GM19238 (cell line): ENCODE results near the gene RTN4R.
"Not testable (repeated sequence)": the region's sequence is repeated elsewhere in the genome, so short reads cannot be mapped to it uniquely, and the experiment has no call there.

Experiments used
- DNase-seq: peaks from one replicate; pipeline ENCODE4 v3.0.0; 2011; ENCODE audit warnings: low spot score; ENCODE audit not compliant: insufficient read length

Gene RTN4R

DNA sequence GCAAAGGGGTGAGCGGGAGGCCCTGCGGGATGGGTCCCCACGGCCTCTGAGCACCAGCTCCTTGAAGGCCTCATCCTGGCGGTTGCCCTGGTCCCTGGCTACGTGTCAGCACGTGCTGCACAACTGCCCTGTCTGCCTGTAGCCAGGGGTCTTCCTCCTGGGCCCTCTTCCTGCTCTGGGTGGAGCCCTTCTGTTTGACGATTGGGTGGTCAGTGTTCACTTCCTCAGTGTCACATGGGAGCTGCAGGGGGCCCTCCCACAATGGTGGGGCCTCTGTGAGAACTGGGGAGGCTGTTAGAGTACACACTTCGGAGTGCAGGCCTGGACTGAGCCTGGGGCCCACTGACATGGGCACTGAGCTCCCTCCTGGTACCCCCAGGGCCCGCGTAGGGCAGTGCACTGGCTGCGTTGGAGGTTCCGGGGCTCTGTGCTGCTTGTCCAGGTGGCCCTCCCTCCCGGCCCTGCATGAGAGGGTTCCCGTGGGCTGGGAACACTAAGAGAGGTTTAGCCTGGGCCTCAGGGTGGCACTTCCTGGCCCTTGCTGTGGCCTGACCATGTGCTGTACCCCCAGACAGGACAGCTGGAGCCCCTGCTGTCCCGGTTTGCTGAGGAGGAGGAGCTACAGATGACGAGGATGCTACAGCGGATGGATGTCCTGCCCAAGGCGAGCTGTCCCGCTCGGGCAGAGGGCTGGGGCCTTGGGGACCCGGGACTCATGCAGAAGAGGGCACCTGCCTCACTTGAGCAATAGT, 38.0 kb upstream of the RTN4R start:
- no peak for DNase-seq

DNA sequence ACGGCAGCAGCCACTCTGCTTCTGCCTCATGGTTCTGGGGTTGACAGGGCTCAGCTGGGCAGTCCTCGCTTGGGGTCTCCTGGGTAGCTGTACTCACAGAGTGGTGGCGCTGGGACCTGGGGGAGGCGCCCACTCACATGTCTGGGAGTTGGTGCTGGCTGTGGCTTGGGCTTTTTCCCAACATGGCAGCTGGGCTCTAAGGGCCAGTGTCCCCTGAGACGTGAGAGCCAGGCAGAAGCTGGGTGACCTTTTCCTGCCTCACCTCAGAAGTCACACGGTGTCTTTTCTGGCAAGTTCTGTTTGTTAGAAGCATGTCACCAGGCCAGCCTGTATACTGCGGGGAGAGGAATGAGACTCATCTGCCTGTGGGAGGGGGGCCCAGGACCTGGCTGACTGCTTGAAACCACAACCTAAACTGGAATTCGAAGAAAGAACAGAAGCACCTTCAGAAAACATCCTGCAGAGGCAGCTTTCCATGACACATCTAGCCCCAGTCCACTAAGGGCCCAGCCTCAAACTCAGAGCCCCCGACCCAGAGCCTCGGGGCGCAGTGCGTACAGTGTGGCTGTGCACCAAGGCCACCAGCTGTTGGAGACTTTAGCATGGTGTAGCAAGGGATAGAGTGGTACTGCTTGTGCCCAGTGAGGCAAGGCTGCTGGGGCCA, 37.2 kb upstream of the RTN4R start:
- not testable (repeated sequence) for DNase-seq

DNA sequence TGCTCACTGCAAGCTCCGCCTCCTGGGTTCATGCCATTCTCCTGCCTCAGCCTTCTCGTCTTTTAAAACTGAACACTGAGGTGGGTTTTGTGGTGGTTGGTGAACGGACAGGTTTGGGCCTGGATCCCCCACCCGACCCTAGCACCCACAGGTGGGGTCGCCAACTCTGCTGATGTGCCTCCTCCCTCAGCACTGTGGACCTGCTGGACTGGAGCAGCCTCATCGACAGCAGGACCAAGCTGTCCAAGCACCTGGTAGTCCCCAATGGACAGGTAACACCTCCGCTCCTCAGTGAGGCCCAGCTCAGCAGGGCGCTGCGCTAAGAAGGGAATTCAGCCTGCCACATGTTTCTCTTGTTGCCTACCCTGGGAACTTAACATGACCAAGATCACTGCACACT, 36.5 kb upstream of the RTN4R start:
- DNase-seq: no peak

DNA sequence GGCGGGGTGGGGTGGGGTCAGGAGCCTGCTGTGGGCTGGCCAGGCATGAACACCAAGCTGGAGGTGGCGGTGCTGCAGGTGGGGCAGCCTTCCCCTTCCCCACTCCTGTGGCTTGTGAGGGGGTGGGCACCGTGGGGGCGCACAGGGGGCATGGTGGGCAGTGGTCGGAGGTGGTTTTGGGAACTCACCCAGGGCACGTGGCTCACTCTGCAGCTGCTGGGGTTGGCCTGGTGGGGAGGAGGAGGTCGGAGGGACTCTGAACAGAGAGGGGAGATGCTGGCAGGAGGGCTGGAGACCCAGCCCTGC, 35.1 kb upstream of the RTN4R start:
- DNase-seq: not testable (repeated sequence)

DNA sequence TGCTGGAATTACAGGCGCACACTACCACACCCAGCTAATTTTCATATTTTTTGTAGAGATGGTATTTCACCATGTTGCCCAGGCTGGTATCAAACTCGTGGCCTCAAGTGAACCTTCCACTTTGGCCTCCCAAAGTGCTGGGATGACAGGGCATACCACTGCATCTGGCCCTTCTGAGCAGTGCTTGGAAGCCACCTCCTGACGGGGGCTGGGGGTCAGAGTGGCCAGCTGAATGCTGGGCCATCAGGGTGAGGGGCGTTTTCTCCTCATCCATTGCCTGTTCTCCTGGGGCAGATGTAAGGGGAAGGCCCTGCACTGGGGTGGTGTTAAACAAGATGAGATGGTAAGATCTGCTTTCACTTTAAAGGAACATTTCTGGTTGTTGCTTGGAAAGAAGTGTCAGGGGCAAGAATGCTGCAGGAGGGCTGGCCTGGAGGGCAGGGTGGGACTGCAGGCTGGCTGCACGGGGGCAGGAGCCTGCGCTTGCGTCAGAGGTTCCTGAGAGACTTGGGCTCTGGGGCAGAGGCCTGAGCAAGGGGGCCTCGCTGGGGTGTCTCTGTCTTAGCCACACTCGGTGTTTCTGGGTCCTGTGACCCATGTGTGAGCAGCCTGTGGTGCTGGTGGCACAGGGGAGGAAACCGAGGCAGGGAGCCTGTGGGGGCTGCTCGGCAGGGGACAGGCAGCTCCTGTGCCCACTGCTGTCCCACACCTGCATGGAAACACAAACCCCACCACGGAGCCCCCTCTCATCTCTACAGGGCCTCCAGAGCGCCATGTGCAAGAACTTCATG, 34.5 kb upstream of the RTN4R start:
- DNase-seq: no peak

DNA sequence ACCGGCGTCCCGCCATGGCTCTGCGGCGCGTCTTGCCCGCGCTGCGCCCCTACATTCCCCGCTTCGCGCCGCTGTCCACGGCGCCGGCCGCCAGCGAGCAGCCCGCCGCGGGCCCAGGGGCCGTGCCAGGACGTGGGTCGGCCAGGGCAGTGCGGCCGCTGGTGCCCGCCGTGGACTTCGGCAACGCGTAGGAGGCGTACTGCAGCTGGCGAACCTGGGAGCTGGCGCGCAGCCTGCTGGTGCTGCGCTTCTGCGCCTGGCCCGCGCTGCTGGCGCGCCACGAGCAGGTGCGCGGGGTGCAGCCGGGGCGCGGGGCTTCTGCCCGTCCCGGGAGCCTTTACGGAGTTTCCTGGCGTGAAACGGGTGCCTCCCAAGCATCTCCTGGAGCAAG, 31.6 kb upstream of the RTN4R start:
- DNase-seq: no peak

DNA sequence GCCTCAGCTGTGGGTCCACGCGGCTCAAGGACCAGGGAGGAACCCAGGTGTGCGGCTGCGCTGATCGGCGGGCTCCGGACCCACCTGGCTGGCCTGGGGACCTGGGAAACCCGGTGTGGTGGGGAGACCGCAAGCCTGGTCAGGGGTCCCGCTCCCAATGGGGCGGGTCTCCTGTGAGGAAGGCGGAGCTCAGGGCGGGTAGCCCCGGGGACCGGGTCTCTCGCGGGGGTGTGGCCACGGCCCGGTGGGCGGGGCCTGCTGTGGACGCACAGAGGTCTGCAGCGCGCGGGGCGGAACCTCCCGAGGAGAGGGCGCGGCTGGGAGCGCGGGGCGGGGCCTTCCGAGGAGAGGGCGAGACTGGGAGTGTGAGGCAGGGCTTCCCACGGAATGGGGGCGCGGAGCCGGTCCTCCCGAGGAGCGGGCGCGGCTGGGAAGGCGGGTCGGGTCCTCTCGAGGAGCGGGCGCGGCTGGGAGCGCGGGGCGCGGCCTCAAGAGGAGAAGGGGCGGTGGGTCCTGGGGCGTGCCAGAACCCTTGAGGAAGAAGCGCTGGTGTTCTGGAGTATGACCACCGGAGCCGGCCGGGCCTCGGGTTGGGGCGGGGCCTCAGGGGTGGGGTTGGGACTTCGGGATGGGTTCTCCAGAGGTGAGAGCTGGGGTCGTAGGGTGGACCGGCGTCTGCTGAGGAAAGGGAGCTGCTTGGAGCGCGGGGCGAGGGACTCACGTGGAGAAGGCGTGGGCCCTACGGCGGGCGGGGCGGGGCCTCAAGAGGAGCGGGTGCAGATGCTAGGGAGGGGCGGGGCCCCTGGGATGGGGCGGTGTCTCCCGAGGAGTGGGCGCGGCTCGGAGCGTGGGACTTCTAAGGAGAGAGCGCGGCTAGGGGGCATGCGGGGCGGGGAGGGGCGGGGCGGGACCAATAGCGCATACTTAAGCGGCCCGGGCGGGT, 31.0 kb upstream of the RTN4R start:
- DNase-seq: peak; percentile 63

DNA sequence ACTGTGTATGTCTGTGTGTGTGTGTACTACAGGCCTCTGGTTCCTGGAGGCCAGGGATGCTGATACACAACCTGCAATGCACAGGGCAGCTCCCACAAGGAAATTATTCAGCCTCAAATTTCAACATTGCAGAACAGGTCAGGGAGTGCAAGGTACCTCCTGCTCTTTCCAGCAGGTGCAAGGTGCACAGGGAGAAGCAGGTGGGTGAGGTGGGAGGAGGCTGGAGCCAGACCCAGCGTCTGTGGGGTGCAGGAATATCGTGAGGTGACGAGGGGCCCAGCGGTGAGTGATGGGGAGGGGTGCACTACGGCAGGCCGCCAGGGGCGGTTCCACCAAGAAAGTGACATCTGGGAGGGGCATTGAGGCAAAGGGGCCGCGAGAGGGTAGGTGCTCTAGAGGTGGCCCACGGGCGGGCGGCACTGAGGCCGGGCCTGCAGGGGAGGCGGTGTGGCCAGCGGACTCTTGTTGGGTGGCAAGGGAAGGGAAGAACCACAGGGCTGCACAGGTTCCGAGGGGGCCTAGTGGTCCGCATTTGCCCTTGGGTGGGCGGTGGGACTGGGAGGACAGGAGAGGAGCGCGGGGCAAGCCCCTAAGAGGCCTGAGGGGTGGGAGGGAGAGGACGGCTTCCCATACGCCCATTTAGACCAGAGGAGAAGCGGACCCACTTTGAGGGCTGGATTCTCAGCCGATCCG, 30.1 kb upstream of the RTN4R start:
- no peak for DNase-seq

DNA sequence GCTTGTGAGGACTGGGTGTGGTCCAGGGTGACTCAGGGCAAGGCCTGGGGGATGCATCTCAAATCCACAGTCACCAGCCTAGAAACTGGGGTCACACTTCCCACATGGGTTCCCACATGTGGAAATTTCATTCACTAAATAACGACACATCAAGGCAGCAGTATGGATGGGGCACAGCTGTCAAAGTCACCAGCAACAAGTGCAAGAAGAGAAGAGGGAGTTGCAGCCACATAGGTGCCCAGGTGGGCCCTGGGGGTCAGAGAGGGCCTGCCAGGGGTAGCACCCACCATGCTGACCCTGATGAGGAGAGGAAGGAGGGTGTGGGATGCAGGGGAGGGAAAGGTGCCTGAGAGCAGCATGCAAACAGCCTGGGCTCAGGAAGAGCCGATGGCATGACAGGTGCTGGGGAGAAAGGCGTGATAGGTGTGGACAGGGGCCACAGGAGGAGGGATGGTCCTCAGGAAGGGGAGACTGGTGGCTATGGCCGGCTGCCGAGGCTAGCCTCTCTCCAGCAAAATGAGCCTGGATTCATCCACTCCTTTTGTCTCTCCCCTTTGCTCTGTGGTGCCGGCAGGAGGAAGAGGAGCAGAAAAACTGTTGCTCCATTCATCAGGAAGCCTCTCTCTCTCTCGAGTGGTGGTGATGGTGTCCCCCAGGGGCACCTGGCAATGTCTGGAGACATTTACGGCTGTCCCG, 29.4 kb upstream of the RTN4R start:
- no peak for DNase-seq

DNA sequence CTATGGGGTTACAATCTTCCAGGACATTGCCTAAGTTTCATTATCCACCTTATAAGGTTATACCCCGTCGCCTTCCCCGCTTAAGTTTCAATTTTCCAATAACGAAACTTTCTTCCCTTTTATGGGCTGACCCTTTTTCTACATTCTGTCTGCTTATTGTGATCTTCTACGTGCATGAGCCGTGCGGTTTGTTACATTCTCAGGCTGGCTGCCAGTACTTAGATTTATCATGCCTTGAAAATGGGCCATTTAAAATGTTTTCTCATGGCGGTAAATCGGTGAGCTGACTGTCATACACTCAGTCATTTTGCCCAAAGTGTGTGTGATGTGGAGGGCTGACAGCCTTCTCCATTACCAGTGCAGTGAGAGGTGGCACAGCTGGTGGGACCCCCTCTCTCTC, 28.5 kb upstream of the RTN4R start:
- no peak for DNase-seq

DNA sequence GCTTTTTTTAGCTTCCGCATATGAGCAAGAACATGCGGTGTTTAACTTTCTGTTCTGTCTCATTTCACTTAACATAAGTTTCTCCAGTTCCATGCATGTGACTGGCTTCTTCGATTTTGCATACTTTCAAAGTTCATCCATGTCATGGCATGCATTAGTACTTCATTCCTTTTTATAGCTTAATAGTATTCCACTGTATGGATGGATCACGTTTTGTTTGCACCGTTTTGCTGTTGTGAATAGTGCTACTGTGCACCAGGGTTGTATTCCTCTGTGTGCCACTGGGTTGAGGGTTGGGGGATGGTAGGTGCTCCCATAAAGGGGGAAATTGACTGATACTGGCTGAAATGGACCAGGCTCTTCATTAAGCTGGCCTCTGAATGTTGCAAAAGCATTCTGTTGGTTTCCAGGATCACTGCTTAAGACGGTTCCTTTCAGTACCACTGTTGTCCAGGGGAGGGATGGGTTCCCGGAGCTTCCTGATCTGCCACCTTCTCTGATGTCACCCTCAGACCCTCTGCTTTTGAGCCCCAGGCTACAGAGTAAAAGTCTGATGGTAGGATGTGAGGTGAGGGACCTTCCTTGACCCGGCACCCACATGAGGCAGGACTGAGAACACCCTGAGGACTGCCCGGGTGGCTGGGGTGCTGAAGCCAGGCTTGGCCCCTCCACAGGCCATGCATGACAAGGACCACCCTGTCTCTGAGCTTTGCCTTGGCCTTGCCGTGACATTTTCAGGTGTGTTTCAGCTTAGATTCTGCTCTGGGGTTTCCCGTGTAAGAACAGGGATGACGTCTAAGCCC, 27.3 kb upstream of the RTN4R start:
- no peak for DNase-seq

DNA sequence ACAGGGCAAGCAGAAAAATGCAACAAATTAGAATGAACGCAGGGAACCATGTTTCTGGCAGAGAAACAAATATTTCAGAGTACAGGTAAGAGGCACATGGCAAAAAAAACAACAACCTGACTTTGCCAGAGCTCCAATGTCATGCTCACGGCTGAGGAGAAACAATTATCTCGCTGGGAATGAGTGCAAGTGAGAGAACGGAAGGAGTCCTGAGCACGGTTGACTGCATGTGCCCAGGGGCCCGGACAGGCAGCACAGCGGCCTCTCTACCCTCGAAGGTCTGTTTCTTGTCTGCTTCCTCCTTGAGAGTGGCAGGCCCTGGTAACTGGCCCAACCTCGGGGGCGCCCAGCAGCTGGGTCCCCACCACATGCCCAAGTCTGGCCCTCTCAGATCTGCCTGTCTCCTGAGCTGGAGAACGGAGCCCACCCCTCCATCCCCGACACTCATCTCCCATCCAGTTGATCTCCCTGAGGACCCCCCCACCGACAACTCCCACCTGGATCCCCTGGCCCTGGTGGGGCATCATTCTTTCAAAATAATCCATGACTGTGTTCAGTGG, 24.6 kb upstream of the RTN4R start:
- no peak for DNase-seq

DNA sequence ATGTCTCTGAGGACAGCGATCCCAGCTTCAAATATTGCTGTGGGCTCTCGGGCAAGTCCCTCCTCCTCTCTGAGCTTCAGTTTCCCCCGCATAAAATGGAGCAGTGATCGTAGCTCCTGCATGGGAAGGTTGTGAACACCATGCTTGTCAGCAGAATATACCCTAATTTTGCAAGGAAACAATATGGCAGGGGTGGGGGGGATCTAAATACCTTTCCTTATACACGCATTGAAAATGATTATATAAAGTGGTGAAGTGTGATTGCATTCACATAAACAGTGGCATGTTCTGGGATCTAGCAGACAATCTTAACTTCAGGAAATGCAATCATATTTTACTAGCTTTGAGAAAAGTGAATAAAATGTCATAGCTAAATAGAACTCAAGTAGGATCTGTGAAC, 24.0 kb upstream of the RTN4R start:
- DNase-seq: no peak

DNA sequence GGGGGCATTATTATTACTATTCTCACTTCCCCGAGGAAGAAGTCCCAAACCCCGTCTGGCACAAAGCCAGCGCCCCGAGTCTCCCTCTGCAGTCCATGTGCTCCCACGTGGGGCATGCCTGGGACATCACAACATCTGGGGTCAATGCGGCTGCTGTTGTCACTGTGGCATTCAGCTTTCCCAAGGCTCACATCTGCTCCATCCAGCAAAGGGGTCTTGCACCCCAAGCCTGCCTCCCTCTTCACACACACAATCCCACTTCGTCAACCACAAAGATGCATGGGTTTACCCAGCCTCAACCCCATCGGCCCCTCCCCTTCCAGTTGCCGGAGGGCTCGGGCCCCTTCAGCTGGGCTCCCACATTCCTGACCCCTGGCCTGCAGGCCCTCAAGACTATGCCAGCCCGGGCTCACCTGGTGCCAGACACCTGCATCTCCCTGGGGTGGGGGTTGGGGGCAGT, 23.5 kb upstream of the RTN4R start:
- DNase-seq: no peak

DNA sequence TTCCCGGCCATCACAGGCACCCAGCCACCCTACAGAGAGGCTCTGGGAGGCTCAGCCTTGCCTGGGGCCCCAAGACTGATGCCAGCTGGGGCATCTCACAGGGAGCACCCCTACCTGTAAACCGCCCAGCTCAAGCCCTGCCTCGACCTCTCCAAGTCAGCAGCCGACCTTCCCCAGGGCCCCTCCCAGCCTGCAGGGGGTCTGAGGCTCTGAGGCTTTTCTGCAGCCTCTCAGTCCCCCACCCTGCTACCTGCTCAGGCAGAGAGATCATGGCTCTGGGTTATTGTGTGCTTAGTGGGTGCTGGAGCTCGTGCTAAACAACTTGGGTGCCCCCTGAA, 23.1 kb upstream of the RTN4R start:
- DNase-seq: no peak

DNA sequence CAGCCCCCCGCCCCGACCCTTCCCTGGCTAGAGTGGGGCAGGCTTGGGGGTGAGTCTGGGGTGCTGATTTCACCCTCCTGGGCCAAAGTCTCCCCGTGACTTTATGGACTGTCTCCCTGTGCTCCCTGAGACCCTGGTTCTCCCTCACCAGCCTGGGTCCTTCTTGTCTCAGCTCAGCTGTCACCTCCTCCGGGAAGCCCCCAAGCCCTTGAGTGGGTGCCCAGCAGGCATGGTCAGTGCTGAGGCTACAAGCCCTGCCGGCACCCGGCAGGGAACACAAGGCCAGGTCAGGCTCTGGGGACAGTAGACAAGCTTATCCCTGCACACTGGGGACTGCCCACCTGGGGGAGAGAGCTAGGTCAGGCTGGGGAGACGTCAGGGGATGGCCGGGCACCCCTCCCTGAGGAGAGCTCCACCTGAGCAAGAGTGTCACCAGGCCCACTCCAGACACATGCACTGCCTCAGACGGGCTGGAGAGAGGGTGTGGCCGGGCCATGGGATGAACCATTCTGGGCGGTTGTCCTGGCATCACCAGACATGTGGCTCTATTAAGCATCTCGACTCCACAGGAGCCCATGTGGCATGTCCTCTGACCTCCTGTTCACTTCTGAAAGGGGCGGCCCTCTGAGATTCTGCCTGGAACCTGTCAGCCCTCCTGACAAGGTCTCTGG, 22.6 kb upstream of the RTN4R start:
- no peak for DNase-seq

DNA sequence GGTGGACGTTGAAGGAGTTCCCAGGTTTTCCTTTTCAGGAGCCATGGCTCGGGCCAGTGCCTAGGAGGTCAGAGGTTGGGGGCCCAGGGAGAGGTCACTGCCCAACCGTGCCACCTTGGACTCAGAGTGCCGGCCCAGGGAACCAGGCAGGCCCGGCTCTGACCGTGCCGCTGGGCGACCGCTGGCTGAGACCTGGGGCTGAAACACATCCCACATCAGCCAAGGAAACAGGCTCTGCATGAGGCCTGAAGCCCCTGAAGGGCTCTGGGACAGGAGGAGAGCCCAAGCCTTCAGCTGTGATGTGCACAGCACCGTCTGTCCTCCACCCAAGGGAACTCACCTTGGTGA, 21.9 kb upstream of the RTN4R start:
- DNase-seq: no peak

DNA sequence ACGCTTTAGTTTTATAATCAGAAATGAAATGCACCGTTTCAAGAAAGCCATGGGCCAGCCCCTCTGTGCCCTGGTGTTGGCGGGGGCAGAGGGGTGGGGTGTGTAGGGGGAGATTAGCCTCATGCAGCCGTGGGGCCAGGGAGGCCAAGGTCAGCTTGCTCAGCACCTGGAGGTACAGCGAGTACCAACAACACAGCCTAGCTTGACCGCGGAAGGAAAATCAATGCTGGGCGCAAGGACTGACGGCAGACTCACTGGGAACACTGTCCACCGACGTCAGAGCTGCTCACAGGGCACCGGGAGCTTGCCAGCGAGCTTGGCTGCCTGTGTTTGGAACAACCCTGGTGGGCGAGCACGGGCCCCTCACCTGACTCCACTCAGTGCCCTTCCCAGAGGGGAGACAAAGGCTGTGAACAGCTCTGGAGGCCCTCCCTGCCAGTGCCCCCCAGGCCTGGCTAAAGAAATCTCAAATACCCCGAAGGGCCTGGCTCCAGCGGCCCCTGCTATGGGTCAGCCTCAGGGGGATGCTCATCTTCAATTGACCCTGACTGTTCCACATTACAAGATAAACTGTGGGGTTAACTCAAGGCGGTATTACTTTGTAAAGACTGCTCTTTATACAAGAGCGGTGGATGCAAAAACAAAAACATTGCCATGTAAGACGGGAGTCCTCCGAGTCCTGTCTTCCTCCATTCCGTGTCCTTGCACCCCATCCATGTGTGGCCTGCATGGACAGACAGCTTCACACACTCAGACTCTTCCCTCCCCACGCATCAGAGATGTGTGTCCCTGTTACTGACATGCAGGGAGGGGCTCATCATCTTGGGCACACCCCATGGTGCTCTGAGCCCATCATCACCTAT, 21.3 kb upstream of the RTN4R start:
- not testable (repeated sequence) for DNase-seq
